Epithelial cell of umbilical artery (primary cell): Measurements from ENCODE around the gene HPF1. TPM values are rescaled to one million over a fixed set of nuclear protein-coding genes. Genes with fewer than 3 reads are reported as not detected.

ENCODE experiments used
- total RNA-seq: library from RNA; depleted of rRNA; stranded (reverse); fragments of >200 nt; gene quantifications from 2 replicates; pipeline ENCODE4 v1.2.3, GENCODE V29; 2014

HPF1 gene
- total RNA-seq = 38.3 and 50.2 TPM in 2 replicates

GRCh38 chr4:169757575-169758184 is at the start of gene HPF1:
Gene HPF1, minus strand, starts transcription at chr4:169757944. Its CDS starts 67 bp downstream, at chr4:169757877.

Other genes with a start within 250 kb of the HPF1 start
- 4.5 and 5.0 TPM in 2 replicates for gene NEK1, start 145.4 kb downstream of the HPF1 start, total RNA-seq
- 39.6 and 56.1 TPM in 2 replicates for gene CLCN3, start 137.4 kb downstream of the HPF1 start, total RNA-seq